GM21360 (cell line): ENCODE results near the gene MAP6D1.
"Not testable (repeated sequence)": the region's sequence is repeated elsewhere in the genome, so short reads cannot be mapped to it uniquely, and the experiment has no call there.

Experiments used
- ATAC-seq: cut with Tn5 transposase; IDR thresholded peaks from one replicate; pipeline ENCODE4 v1.9.1; 2021; ENCODE audit warnings: mild to moderate bottlenecking, moderate library complexity; ENCODE audit not compliant: unreplicated experiment

Gene MAP6D1

DNA sequence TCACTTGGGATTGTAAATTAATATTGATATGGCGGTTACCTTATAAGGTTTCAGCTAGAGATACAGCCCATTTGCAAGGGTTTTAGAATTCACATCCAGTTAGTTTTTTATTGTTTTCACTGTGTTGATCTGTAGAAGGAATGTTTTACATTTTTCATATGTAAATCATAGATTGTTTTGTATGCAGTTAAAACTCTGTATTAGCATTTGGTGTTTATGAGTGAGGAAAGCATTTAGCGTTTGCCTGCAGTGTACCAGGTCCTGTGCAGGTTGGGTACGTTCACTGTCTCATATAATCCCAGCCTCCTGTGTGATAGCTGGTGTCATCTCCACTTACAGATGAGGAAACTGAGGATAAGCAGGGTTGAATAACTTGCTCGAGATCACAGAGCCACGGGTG is 23.8 kb downstream of the MAP6D1 start:
- no peak for ATAC-seq

DNA sequence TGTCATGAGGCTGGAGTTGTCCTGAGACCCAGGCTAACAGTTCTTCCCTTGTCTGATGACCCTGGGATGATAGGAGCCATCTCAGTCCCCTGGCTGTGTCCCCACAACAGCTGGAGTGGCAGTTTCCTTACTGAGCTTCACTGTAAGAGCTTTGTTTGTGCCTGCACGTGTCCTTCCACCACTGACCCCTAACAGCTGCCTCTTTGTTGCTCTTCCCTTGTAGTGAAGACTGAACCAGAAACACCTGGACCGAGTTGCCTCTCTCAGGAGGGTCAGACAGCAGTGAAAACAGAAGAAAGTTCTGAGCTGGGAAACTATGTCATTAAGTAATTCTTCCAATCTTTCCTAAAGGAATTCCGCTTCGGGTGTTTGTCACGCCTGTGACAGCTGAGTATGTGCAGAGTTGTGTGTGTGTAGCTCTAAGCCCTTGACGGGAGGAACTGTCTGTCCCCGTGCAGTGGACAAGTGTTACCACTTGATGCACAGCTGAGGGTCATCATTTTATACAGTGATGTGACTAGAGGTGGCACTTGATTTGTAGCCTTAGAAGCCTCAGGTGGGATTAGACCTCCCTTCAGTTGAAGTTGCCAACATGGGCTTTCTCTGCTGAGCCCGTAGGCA is 25.0 kb downstream of the MAP6D1 start:
- ATAC-seq, result no peak

DNA sequence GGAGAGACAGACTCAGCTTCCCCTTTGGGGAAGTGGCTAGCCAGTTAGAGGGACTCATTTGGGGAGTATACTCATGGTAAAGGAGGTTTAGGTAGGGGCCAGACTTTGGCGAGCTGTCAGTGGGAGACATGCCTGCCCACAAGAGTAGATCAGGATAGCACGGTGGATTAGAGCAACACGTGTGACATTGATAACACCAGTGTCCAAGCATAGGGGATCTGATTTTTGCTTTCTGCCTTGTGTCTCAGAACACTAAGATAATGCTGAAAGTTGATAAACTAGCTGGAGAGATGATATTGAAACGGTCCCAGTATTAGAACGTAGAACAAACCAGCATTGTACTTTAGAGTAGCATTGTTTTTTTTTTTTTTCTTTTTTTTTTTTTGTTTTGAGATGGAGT is 25.9 kb downstream of the MAP6D1 start:
- no peak for ATAC-seq

DNA sequence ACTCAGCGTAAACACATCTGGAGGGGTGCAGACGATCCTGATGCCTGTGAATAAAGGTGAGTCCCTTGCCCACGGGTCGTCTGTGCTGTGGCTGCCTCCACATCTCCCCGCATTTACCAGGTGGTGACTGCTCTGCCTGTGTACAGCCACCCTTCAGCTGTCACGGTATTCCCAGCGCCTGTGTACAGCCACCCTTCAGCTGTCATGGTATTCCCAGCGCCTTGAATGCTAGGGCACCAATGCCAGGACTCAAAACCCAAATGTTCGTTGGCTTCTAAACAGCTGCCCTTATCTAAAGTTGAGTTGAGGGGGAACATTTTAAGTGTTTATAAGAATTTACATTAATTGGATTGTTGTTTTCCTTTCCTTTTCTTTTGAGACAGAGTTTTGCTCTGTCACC is 27.4 kb downstream of the MAP6D1 start:
- ATAC-seq, result no peak

DNA sequence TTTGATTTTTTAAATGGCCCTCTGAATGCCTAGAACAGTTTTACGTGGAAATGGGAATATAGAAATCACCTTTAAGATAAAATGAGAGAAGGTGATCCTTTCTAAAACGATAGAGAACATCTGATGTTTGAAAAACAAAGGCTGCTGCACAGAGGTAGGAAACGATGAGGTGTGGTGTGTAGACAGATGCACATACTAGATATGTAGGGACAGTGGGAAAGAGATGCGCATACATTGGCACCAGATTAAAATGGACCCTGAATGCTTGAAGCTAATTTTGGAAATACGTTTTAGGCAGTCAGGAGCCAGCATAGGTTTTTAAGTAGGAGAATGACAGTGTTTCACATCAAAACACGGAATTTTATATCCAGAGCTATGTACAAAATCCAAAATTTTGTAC is 29.0 kb downstream of the MAP6D1 start:
- ATAC-seq, result no peak

DNA sequence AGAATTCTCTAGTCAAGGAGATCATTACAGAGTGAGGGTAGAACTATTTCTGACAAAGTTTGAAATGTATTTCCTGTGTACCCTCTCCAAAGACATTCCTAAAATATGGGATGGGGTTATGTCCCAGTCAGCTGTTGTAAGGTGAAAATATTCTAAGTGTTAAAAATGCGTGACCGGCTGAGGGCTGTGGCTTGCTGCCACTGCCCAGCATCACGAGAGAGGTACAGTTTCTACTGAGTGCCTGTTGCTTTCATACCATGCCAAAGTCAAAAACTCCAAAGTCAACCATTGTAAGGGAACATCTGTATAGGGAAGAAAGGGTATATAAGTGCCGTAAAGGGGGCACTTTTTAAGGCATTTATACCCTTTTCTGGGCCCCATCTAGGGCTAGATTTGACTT is 30.9 kb downstream of the MAP6D1 start:
- no peak for ATAC-seq

DNA sequence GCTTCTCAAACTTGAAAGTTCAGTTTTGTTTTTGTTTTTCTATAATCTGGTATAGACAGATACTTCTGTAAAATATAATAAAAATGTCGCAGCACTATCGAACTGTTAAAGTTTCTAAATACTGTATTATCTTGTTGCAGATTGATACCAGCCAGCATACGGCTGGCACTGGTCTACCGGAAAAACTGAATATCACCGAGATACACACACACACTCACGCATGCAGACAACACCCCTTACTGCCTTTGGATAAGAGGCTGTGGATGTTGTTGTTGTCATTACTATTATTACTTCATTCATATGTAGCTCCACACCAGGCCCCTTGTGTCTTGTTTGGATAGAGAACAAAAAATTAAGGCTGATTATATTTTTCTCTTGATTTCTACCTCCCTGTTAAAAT is 32.4 kb downstream of the MAP6D1 start:
- ATAC-seq, result no peak

DNA sequence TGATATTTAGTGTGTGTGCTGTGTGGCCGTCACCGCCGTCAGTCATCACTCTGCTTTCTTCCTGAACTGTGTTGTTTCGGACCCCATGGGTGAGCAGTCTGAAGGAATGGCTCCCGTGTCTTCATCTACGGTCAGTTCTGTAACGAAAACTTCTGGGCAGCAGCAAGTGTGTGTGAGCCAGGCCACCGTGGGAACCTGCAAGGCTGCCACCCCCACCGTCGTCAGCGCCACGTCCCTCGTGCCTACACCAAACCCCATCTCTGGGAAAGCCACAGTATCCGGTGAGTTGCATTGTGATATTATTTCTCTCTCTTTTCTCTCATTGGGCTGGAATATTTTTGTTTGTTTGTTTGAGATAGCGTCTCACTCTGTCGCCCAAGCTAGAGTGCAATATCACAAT is 34.7 kb downstream of the MAP6D1 start:
- ATAC-seq, result no peak

- no peak for ATAC-seq
These were observed 35.6 kb downstream of the MAP6D1 start for GRCh38 chr3:183789826-183790225.

GRCh38 chr3:183784503-183784902 is 40.9 kb downstream of the MAP6D1 start:
- not testable (repeated sequence) for ATAC-seq

DNA sequence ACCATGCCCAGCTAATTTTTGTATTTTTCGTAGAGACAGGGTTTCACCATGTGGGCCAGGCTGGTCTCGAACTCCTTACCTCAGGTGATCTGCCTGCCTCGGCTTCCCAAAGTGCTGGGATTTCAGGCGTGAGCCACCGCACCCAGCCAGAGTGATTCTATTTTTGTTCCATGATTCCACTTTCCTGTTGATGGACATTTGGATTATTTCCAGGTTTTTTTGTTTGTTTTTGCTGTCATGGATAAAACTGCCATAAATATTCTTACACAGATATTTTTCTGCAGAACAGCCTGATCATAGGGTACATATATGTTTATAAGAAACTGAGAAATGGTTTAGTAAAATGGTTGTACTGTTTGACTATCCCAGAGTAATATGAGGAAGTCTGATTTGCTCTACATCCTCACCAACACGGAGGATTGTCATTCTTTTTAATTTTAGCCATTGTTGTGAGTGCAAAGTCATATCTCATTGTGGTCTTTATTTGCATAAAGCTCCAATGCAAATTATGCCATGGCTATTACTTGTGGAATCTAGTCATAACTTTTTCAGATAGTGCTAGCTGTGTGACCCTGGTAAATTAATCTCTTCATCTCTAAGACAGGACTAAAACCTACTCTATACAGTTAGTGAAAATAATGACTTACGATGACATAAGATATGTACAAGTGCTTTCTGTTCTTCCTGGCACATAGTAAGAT is 42.7 kb downstream of the MAP6D1 start:
- no peak for ATAC-seq

- no peak for ATAC-seq
These were observed 44.1 kb downstream of the MAP6D1 start for GRCh38 chr3:183781246-183781645.

GRCh38 chr3:183779896-183780465 is 45.4 kb downstream of the MAP6D1 start:
- ATAC-seq, result no peak

- no peak for ATAC-seq
These were observed 48.3 kb downstream of the MAP6D1 start for GRCh38 chr3:183777016-183777618.

DNA sequence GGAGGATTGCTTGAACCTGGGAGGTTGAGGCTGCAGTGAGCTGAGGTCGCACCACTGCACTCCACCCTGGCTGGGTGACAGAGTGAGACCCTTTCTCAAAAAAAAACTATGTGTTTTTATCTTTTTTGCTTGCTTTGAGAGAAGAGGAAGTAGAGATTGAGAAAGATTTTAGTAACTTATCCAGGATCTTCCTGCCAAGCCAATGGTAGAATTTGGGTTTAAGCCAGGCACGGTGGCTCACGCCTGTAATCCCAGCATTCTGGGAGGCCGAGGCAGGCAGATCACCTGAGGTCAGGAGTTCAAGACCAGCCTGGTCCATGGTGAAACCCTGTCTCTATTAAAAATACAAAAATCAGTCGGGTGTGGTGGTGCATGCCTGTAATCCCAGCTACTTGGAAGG is 48.9 kb downstream of the MAP6D1 start:
- not testable (repeated sequence) for ATAC-seq

DNA sequence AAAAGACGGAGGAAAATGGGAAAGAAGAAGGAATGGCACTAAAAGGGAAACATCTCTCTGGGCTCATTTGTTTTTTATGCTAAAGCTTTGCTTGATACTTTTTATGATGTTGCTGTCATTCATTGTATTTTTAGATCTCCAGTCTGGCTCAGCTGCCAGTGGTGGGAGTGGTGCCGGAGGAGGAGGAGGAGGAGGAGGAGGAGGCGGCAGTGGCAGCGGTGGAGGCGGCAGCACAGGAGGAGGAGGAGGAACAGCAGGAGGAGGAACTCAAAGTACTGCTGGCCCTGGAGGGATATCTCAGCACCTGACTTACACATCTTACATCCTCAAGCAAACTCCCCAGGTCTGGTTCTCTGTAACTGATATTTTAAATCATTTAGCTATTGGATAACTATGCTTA is 49.6 kb downstream of the MAP6D1 start:
- ATAC-seq, result no peak

- ATAC-seq, result no peak
These were observed 50.7 kb downstream of the MAP6D1 start for GRCh38 chr3:183774631-183775030.

DNA sequence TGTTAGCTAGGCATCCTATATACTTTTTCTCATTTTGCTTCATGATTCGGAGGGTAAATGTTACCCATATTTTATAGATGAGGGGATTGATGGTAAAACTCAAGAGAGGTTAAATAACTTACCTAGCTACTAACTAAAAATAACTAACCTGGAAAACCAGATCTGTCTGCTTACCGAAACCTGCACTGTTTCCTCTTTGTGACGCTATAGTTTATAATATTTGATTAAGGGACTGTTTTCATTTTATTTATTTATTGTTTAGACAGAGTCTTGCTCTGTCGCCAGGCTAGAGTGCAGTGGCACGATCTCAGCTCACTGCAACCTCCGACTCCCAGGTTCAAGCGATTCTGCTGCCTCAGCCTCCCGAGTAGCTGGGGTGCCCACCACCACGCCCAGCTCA is 55.9 kb downstream of the MAP6D1 start:
- no peak for ATAC-seq

DNA sequence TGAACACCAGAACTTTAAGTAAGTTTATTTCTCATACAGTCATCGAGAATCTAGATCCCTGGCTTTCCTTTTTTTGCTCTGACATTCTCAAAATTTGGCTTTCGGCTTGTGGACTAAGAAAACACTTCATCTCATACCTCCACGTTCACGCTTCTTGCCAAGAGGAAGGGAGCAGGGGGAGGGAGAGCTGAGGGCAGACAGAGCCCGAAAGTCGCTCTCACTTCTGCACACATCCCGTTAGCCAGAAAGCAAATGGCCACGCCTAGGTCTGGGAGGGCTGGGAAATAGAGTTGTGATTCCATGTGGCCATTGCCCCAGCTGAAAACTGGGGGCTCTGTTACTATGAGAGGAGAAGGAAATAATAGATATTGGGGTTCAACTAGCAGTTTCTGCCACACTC is 57.3 kb downstream of the MAP6D1 start:
- no peak for ATAC-seq

- ATAC-seq, result peak; percentile 77
These were observed 58.4 kb downstream of the MAP6D1 start for GRCh38 chr3:183766745-183767606.

DNA sequence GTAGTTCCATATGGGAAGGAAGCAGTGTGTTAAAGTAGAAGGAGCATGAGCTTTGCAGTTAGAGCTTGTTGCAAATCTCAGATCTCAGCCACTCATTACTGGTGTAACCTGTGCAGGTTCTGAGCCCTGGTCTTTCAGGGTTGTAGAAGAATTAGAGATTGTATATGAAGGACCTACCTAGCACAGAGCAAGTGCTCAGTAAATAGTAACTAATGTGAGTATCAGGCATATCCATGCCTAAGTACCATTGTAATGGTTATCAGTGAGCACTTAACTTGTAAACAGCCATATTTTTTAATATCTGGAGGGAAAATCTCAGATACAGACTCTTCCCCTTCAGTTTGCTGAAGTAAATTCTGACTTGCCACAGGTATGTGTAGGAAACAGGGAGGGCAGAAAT is 59.3 kb downstream of the MAP6D1 start:
- ATAC-seq, result no peak
